Natural killer cell (primary cell): ENCODE data around the gene ZNF550. TPM values are rescaled to one million over a fixed set of nuclear protein-coding genes. Genes with fewer than 3 reads are reported as not detected.

Experiments
- ATAC-seq, 3 donors: fragments of 150-1000 bp in 2 of 3; fragments of 200-7000 bp in 1 of 3; cut with Tn5 transposase; 1 replicate in 1 of 3; 2 replicates in 2 of 3; pipeline ENCODE4 v1.10.0; 2021; ENCODE audit warnings: mild to moderate bottlenecking in 2 of 3, moderate library complexity in 2 of 3
- DNase-seq, 2 donors: peaks; one replicate each; pipeline versions ENCODE4 v3.0.0 to v3.0.0-alpha.2; 2013 to 2021; ENCODE audit warnings: mixed read lengths in 1 of 2
- H3K27ac ChIP-seq: one replicate; pipeline ENCODE4 v1.5.1; 2013; ENCODE audit warnings: mild to moderate bottlenecking, low read length
- H3K27me3 ChIP-seq: one replicate; pipeline ENCODE4 v1.6.1; 2013; ENCODE audit warnings: low read length; ENCODE audit not compliant: control insufficient read depth, insufficient read depth
- H3K36me3 ChIP-seq: one replicate; pipeline ENCODE4 v1.6.1; 2013; ENCODE audit warnings: low read length; ENCODE audit not compliant: control insufficient read depth, insufficient read depth
- H3K4me1 ChIP-seq: one replicate; pipeline ENCODE4 v1.6.1; 2013; ENCODE audit warnings: low read length; ENCODE audit not compliant: control insufficient read depth, insufficient read depth
- H3K4me3 ChIP-seq: one replicate; pipeline ENCODE4 v1.5.1; 2013; ENCODE audit warnings: low read length
- H3K9me3 ChIP-seq: one replicate; pipeline ENCODE4 v1.6.1; 2013; ENCODE audit warnings: low read length; ENCODE audit not compliant: control insufficient read depth, insufficient read depth
- H3K27ac Mint-ChIP-seq, 2 donors: one replicate each; pipeline ENCODE4 v1.8.0; 2022; ENCODE audit warnings: mild to moderate bottlenecking in 2 of 2, mixed read lengths in 2 of 2, moderate library complexity in 1 of 2
- H3K27me3 Mint-ChIP-seq, 2 donors: one replicate each; pipeline ENCODE4 v1.8.0; 2022; ENCODE audit warnings: low read depth in 2 of 2, mixed read lengths in 2 of 2
- H3K36me3 Mint-ChIP-seq: one replicate; pipeline ENCODE4 v1.8.0; 2022; ENCODE audit warnings: mixed read lengths
- H3K4me1 Mint-ChIP-seq, 2 donors: one replicate each; pipeline ENCODE4 v1.8.0; 2022; ENCODE audit warnings: mixed read lengths in 2 of 2
- H3K4me3 Mint-ChIP-seq: one replicate; pipeline ENCODE4 v1.8.0; 2022; ENCODE audit warnings: mild to moderate bottlenecking, moderate library complexity, mixed read lengths
- H3K9me3 Mint-ChIP-seq, 2 donors: one replicate each; pipeline ENCODE4 v1.8.0; 2022; ENCODE audit warnings: mixed read lengths in 2 of 2
- WGBS: methylation state at CpG from one replicate; pipeline ENCODE4 v1.1.7; 2013; ENCODE audit warnings: missing lambda C conversion rate; ENCODE audit not compliant: insufficient coverage; 5-methylcytosine and 5-hydroxymethylcytosine counted together
- intact Hi-C: fragments of 100-400 bp; cut with micrococcal nuclease; formaldehyde crosslinking; loops from one replicate; pipeline ENCODE4 v1.14.2; 2022
- total RNA-seq, 4 donors: library from RNA; stranded (reverse); fragments of 120-200 nt in 1 of 4; gene quantifications; one replicate each; pipeline versions ENCODE4 v1.2.3 to v1.2.4, GENCODE V29; 2013 to 2022
- TF ChIP-seq, protein P1 (sequence below): fragments of 200-600 bp; IDR thresholded peaks from one replicate; pipeline ENCODE4 v1.8.0; 2022; ENCODE audit warnings: antibody characterized with exemption

ZNF550 gene
- total RNA-seq, 3 donors from 2014 or later (not counting 1 experiment from before 2014, with no cell fraction given), result 11.2 to 12.5 (median 12.1) TPM

DNA sequence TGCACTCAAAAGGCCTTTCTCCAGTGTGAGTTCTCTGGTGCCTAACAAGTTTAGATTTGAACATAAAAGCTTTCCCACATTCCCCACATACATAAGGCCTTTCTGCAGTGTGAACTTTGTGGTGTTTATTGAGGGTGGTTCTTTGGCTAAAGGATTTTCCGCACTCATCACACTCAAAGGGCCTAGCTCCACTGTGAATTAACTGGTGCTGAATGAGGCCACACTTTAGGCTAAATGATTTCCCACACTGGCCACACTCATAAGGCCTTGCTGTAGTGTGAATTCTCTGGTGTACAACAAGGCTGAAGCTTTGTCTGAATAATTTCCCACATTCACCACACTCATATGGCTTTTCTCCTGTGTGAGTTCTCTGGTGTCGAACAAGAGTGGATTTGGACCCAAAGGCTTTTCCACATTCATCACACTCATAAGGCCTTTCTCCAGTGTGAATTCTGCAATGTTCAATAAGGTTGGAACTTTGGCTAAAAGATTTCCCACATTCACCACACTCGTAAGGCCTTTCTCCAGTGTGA lies 12.8 kb upstream of the ZNF550 start:
- H3K27ac ChIP-seq, result no peak overlapping the region
- TF ChIP-seq, protein P1, sequence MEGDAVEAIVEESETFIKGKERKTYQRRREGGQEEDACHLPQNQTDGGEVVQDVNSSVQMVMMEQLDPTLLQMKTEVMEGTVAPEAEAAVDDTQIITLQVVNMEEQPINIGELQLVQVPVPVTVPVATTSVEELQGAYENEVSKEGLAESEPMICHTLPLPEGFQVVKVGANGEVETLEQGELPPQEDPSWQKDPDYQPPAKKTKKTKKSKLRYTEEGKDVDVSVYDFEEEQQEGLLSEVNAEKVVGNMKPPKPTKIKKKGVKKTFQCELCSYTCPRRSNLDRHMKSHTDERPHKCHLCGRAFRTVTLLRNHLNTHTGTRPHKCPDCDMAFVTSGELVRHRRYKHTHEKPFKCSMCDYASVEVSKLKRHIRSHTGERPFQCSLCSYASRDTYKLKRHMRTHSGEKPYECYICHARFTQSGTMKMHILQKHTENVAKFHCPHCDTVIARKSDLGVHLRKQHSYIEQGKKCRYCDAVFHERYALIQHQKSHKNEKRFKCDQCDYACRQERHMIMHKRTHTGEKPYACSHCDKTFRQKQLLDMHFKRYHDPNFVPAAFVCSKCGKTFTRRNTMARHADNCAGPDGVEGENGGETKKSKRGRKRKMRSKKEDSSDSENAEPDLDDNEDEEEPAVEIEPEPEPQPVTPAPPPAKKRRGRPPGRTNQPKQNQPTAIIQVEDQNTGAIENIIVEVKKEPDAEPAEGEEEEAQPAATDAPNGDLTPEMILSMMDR, result no peak
- Mint-ChIP-seq H3K27me3 (no peaks in the 10 kb centered on the region), H3K4me3 (no peak overlapping the region), H3K36me3 (peaks cover 40% of the 10 kb centered on the region), H3K9me3 (peaks cover 18 to 29% of the 10 kb centered on the region in 2 donors), H3K4me1 (peaks cover 12 to 16% of the 10 kb centered on the region in 2 donors), H3K27ac (no peak overlapping the region)
- H3K4me3 ChIP-seq, result no peak overlapping the region
- DNase-seq, result no peak
- intact Hi-C loops, result no loop called here
- ATAC-seq, result no peak
- H3K9me3 ChIP-seq, result peaks cover 91% of the 10 kb centered on the region
- WGBS, result 100% methylated on average over 1 of the region's 3 CpGs
- H3K4me1 ChIP-seq, result no peaks in the 10 kb centered on the region
- H3K36me3 ChIP-seq, result peaks cover 43% of the 10 kb centered on the region
- no peaks in the 10 kb centered on the region for H3K27me3 ChIP-seq

DNA sequence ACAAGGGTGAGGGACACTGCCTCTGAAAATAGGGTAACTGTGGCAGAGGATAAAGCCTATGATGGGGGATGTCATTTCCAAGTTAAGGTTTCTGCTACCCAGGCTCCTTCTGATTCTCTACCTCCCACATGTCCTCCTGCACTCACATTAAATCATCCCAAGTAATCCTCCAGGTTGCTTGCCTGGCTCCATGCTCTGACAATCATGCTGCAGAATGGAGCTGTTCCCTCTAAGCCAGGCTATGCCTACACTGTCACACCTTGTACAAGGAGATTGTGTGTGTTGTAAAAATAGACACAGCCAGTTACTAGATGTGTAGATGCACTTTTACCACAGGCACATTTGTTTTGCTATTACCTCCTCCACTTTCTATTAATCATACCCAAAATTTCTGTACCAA lies 11.0 kb upstream of the ZNF550 start:
- intact Hi-C loops, result no loop called here
- H3K9me3 Mint-ChIP-seq, result peaks cover 10 to 21% of the 10 kb centered on the region in 2 donors
- H3K9me3 ChIP-seq, result peaks cover 89% of the 10 kb centered on the region
- no peaks in the 10 kb centered on the region for H3K4me1 ChIP-seq
- no peak overlapping the region for H3K27ac ChIP-seq
- H3K36me3 Mint-ChIP-seq, result peaks cover 32% of the 10 kb centered on the region
- TF ChIP-seq, protein P1, result no peak
- no peak for ATAC-seq
- H3K27ac Mint-ChIP-seq, result no peak overlapping the region
- H3K27me3 Mint-ChIP-seq, result no peaks in the 10 kb centered on the region
- peaks cover 35% of the 10 kb centered on the region for H3K36me3 ChIP-seq
- no peak overlapping the region for H3K4me3 ChIP-seq
- peaks cover 0 to 4% of the 10 kb centered on the region in 2 donors for H3K4me1 Mint-ChIP-seq
- DNase-seq, result no peak
- H3K4me3 Mint-ChIP-seq, result no peak overlapping the region
- H3K27me3 ChIP-seq, result no peaks in the 10 kb centered on the region

GRCh38 chr19:57566396-57567265 lies 7.0 kb upstream of the ZNF550 start:
- H3K36me3 ChIP-seq, result no peaks in the 10 kb centered on the region
- Mint-ChIP-seq H3K4me3 (no peak overlapping the region), H3K36me3 (peaks cover 40% of the 10 kb centered on the region), H3K9me3 (peaks cover 8 to 26% of the 10 kb centered on the region in 2 donors), H3K27ac (no peak overlapping the region), H3K27me3 (peaks cover 0 to 5% of the 10 kb centered on the region in 2 donors), H3K4me1 (no peaks in the 10 kb centered on the region)
- WGBS, result 66% methylated on average over 6 of the region's 7 CpGs
- no peak overlapping the region for H3K27ac ChIP-seq
- no peaks in the 10 kb centered on the region for H3K27me3 ChIP-seq
- H3K4me3 ChIP-seq, result no peak overlapping the region
- TF ChIP-seq, protein P1, result no peak
- peaks cover 76% of the 10 kb centered on the region for H3K9me3 ChIP-seq
- intact Hi-C loops, result no loop called here
- DNase-seq (peak in 1 of 2 donors; percentile 21), ATAC-seq (no peak)
- no peaks in the 10 kb centered on the region for H3K4me1 ChIP-seq
